Fibroblast of the aortic adventitia (primary cell): ENCODE results near the gene FAM78A. TPM values are rescaled to one million over a fixed set of nuclear protein-coding genes. Genes with fewer than 3 reads are reported as not detected.

Experiments
- DNase-seq: peaks from one replicate; pipeline ENCODE4 v3.0.0-alpha.2; 2010; ENCODE audit warnings: low read depth
- H3K4me3 ChIP-seq: 2 replicates; pipeline ENCODE4 v1.5.1; 2011; ENCODE audit warnings: low read depth, mild to moderate bottlenecking, control low read depth, low read length, moderate library complexity
- CTCF ChIP-seq: IDR thresholded peaks from 2 replicates; pipeline ENCODE4 v1.5.1; 2011; ENCODE audit warnings: mild to moderate bottlenecking, low read length, control low read depth, inconsistent platforms; ENCODE audit not compliant: insufficient read depth
- total RNA-seq: library from RNA; depleted of rRNA; stranded (reverse); fragments of >200 nt; gene quantifications from 2 replicates; pipeline ENCODE4 v1.2.3, GENCODE V29; 2012; ENCODE audit warnings: low replicate concordance

Gene FAM78A
- total RNA-seq, 1 donor, result 0.36 TPM

GRCh38 chr9:131236161-131236560 is 40.1 kb downstream of the FAM78A start:
- no peak for DNase-seq
- no peak overlapping the region for H3K4me3 ChIP-seq
- TF ChIP-seq CTCF, result no peak

GRCh38 chr9:131235480-131235851 is 40.8 kb downstream of the FAM78A start:
- DNase-seq, result no peak
- no peak for TF ChIP-seq CTCF
- no peak overlapping the region for H3K4me3 ChIP-seq

GRCh38 chr9:131234799-131235479 is 41.4 kb downstream of the FAM78A start:
- no peak for DNase-seq
- H3K4me3 ChIP-seq, result no peak overlapping the region
- TF ChIP-seq CTCF, result no peak

GRCh38 chr9:131233995-131234394 is 42.3 kb downstream of the FAM78A start:
- TF ChIP-seq CTCF, result no peak
- no peak overlapping the region for H3K4me3 ChIP-seq
- no peak for DNase-seq

GRCh38 chr9:131233556-131233955 is 42.8 kb downstream of the FAM78A start:
- DNase-seq, result no peak
- no peak overlapping the region for H3K4me3 ChIP-seq
- no peak for TF ChIP-seq CTCF

GRCh38 chr9:131228988-131229387 is 47.3 kb downstream of the FAM78A start:
- peak; percentile 55 for DNase-seq
- no peak for TF ChIP-seq CTCF
- H3K4me3 ChIP-seq, result no peak overlapping the region

- no peak for TF ChIP-seq CTCF
- no peak for DNase-seq
Measured at GRCh38 chr9:131227959-131228460, 48.3 kb downstream of the FAM78A start.

More at GRCh38 chr9:131227959-131228460, 48.3 kb downstream of the FAM78A start:
- H3K4me3 ChIP-seq, result no peak overlapping the region
